ENCODE data around the gene LIPM.

The LIPM gene

DNA sequence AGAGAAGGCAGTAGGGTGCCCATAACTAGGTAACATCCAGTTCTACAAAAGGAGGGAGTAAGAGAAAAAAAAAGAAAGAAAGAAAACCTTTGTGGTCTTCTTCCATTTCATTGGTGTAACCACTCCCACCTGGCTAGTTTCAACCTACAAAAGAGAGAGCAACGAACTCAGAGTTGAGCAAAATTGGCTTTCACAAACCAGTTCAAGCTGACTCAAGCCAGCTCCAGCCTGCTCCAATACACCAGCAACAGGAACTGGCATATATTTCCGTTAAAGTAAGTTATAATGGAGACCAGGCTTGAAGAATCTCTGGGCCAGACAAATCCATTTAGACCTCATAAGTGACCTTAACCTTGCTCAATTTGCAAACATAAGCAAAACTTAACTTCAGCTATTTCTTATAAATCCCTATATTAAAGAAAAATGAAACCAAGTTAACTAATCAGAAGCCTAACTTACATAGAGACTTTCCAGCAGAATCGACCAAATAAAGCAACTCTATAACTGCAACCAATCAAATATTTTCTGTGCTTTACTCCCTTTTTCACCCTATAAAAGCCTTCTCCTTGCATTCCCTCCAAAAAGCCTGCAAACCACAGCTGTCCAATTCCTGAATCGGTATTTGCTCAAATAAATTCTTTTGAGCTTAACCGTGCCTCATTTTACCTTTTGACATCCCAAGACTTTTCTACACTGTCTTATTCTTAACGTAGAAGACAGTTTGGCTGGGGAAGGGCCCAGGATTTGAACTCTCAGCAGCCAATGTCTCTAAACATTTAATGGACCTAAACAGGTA, 39.0 kb downstream of the LIPM start:
- DNase-seq: no peak

GRCh38 chr10:88843171-88843570, 40.6 kb downstream of the LIPM start:
- no peak for DNase-seq

DNA sequence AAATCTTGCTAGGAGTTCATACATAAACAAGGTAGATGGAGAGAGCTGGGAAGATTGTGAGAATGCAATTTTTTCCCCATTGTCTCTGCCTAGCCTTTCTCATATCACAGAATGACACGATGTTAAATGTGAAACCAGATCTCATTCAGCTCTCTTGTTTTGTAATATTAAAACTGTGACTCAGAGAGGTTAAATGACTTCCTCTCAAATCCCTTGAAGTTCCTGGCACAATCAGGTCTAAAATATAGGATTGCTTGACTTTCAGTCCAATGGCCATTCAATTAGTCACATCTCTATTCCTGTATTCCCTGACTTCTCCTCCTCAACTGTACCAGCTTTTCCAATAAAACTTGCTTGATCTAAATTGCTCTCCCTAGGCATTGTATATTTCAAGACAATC, 46.0 kb downstream of the LIPM start:
- no peak for DNase-seq

- DNase-seq: no peak
Observed at GRCh38 chr10:88849234-88849633, 46.7 kb downstream of the LIPM start.

DNA sequence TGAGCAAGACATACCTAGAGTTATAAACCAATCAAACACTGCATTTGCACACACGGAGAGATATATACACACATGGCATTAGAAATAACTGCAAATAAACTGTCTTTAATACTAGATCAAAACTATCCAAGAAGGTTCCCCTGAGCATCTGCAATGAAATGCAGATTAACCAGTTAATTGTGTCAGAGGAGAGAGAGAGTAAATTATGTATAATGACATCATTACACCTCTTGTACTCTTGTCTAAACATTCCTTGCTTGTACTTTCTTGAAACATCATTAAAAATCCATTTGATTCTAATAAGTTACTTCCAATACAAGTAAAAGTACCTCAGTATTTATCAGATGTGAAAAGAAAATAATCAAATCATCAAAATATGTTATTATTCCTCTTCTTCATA, 48.2 kb downstream of the LIPM start:
- DNase-seq: no peak

GRCh38 chr10:88851706-88852105, 49.2 kb downstream of the LIPM start, which contains the start of gene ANKRD22:
Gene ANKRD22, minus strand, starts transcription at chr10:88851844. Its CDS starts 237 bp downstream, at chr10:88851607.
- no peak for DNase-seq

DNA sequence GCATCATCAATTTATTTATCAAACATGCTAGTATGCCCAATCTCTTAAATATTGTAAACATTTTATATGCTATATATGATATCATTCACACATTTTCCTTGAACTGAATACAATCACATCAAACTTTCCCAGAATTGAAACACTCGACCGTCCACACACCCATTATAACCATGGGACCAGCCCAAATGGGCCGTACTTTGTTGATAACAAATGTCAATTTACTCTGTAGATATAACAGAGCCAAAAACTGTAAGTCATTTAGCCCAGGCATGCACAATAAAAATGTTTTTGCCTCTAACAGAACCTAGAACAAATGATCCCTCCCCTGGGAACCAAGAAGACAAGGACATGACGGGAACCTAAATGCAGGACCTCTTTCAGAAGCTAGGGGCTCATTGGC, 49.8 kb downstream of the LIPM start:
- no peak for DNase-seq

- DNase-seq: no peak
Observed at GRCh38 chr10:88853155-88853881, 50.8 kb downstream of the LIPM start.

DNA sequence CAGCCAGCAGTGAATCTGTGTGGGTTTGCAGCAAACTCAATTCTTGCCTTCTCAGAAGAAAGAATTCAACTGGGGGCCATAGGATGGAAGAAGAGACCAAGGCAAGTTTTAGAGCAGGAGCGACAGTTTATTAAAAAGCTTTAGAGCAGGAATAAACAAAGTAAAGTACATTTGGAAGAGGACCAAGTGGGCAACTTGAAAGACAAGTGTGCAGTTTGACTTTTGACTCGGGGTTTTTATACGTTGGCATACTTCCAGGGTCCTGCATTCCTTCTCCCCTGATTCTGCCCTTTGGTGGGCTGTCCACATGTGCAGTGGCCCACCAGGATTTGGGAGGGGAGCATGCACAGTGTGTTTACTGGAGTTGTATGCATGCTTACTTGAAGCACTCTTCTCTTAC, 52.2 kb downstream of the LIPM start:
- no peak for DNase-seq

DNA sequence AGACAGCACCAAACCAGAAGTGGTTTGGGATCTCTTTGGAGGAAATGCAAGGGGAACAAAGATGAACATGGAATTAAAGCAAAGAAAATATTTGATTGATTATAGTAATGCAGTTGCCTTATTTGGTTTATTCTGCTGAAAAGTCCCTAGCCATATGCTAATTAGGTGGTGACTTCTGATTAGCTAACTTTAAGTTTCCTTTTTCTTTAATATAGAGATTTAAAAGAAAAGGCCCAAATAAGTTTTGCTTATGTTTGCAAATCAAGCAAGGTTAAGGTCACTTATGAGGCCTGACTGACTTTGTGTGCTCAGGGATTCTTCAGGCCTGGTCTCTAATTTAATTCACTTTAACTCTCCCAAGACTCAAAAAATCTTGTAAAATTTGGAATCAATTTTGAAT, 55.3 kb downstream of the LIPM start:
- DNase-seq: no peak

- DNase-seq: no peak
Observed at GRCh38 chr10:88858491-88858890, 56.0 kb downstream of the LIPM start.

DNA sequence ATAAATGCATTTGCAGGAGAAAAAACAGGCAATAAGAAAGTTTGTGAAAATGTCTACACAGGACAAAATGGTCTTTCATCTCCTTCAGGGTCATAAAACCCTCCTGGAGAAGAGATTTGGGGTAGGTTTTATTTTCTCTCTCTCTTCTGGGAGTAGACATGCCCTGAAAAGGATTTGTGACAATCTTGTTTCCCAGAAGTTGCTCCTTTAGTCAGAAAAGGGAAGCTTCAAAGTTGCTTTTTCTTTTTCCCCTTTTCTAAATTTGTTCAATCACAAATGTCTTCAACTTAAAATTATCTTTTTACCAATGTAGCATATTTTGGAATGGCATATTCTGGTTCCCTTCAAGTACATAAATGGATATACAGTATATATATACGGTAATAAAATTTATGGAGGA, 58.5 kb downstream of the LIPM start:
- no peak for DNase-seq

DNA sequence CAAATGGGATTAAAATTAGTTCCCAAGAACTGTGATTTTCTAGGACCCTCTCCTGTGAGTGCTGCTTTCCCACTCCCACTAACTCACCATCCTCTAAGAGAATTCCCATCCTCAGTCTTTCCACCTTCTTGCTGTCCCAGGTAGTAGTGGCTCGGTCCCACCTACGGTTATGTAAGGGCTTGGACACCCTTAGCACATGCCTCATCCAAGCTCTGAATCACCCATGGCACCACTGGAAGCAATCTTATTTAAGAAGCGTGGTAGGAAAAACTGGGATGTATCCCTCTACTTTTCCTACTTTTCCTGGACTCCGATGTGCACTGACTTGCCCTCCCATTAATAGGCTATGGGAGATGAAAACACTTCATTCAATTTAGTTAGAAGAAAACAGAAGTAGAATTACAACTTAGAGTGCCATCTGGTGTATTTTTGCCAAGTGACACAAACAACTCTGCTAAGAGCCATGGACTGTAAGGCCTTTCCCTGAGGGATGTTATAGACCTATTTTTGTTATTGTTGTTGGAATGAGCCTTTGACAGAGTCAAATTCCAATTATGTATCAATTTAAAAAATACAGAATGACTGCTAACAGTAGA, 62.8 kb downstream of the LIPM start:
- no peak for DNase-seq

DNA sequence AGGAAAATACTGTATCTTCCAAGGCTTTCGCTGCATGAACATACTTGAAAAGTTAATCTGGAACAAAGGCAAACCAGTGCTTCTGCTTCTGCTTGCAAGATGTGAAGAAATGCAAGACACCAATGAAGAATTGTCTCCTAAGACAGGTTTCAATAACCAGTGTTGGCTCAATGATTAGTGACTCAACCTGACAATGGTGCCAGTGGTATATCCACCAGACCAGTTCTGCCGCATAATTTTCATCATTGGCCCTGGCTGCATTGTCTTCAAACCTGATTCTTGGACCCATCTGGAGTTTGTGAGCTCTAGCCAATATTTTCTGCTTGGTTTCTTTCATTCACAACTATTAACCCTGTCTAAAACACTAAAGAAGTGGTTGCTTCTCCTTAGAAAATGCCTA, 63.9 kb downstream of the LIPM start:
- no peak for DNase-seq

GRCh38 chr10:88870089-88870488, 67.6 kb downstream of the LIPM start:
- DNase-seq: no peak

Data from NCI-H2227 treated with DMSO at 0.1 percent for 48 hours (cell line).